GM12878 (cell line): ENCODE results near the gene RANBP1. TPM values are rescaled to one million over a fixed set of nuclear protein-coding genes. Genes with fewer than 3 reads are reported as not detected.

Experiments used
- EGR1 ChIP-seq, 2 experiments: IDR thresholded peaks; 1 replicate in 1 of 2; 2 replicates in 1 of 2; pipeline ENCODE4 v1.6.1; 2011 to 2012; ENCODE audit warnings: low read depth in 2 of 2, low read length in 2 of 2, borderline replicate concordance in 1 of 2, mild to moderate bottlenecking in 1 of 2, moderate library complexity in 1 of 2
- ETV6 ChIP-seq, 2 experiments: fragments of 450-650 bp in 1 of 2; IDR thresholded peaks in 1 of 2; conservative IDR thresholded peaks in 1 of 2; 2 replicates each; pipeline ENCODE4 v1.6.1; 2014; ENCODE audit warnings: antibody characterized with exemption in 1 of 2, borderline replicate concordance in 1 of 2, low read depth in 1 of 2, mild to moderate bottlenecking in 1 of 2, moderate library complexity in 1 of 2
- GATAD2B ChIP-seq: fragments of 450-650 bp; conservative IDR thresholded peaks from 2 replicates; pipeline ENCODE4 v1.6.1; 2017; ENCODE audit warnings: low read depth, mild to moderate bottlenecking, moderate library complexity
- NR2F1 ChIP-seq: fragments of 450-650 bp; conservative IDR thresholded peaks from 2 replicates; pipeline ENCODE4 v1.6.1; 2017; ENCODE audit warnings: mild to moderate bottlenecking
- RUNX3 ChIP-seq: IDR thresholded peaks from 2 replicates; pipeline ENCODE4 v1.6.1; 2012; ENCODE audit warnings: low read length, inconsistent platforms
- SP1 ChIP-seq: IDR thresholded peaks from one replicate; pipeline ENCODE4 v1.6.1; 2011; ENCODE audit warnings: low read depth, low read length
- TCF3 ChIP-seq: IDR thresholded peaks from 2 replicates; pipeline ENCODE4 v1.6.1; 2012; ENCODE audit warnings: low read depth, mild to moderate bottlenecking, low read length, borderline replicate concordance; ENCODE audit not compliant: insufficient read depth
- polyA plus RNA-seq, 11 experiments: library from polyadenylated mRNA; depleted of rRNA in 4 of 11; unstranded in 6 of 11; stranded (reverse) in 5 of 11; fragments of >200 nt; fragmentation: Nextera tagmentation in 4 of 11; fragmentation: Illumina TruSeq in 1 of 11; extraction: Ambion mirVana in 4 of 11; extraction: Trizol in 1 of 11; gene quantifications; 1 replicate in 1 of 11; 2 replicates in 10 of 11; pipeline versions ENCODE4 v1.2.1 to v1.2.3, GENCODE V29; 2011 to 2016; ENCODE audit warnings: inconsistent platforms in 2 of 11, missing spikeins in 2 of 11, low read depth in 1 of 11
- total RNA-seq, 4 experiments: library from RNA; depleted of rRNA in 3 of 4; stranded (reverse); fragments of >200 nt in 3 of 4; fragmentation: Illumina TruSeq in 1 of 4; extraction: Trizol in 1 of 4; gene quantifications; 2 replicates each; pipeline versions ENCODE4 v1.2.1 to v1.2.3, GENCODE V29; 2013 to 2021
- TF ChIP-seq, protein P1 (sequence below): IDR thresholded peaks from 2 replicates; pipeline ENCODE4 v1.6.1; 2011; ENCODE audit warnings: borderline replicate concordance, low read depth, mild to moderate bottlenecking, moderate library complexity, low read length; ENCODE audit not compliant: insufficient read depth, poor library complexity, severe bottlenecking
- TF ChIP-seq, protein P2 (sequence below), 3 experiments: IDR thresholded peaks in 2 of 3; conservative IDR thresholded peaks in 1 of 3; 2 replicates each; pipeline ENCODE4 v1.5.1; 2011; ENCODE audit warnings: low read depth in 3 of 3, low read length in 3 of 3, mild to moderate bottlenecking in 3 of 3, control low read depth in 2 of 3, moderate library complexity in 2 of 3, inconsistent platforms in 1 of 3, mixed read lengths in 1 of 3; ENCODE audit not compliant: control insufficient read depth in 2 of 3, insufficient read depth in 1 of 3; ENCODE audit errors: extremely low read depth in 1 of 3
- TF ChIP-seq, protein P3 (sequence below): fragments of 450-650 bp; IDR thresholded peaks from 2 replicates; pipeline ENCODE4 v1.6.1; 2017; ENCODE audit warnings: mild to moderate bottlenecking

Gene RANBP1
- total and polyA plus RNA-seq, 10 of the 15 experiments (the other 5 are each of a cell fraction or from before 2014, with no cell fraction given): 55.3 to 808 (median 394) TPM

DNA sequence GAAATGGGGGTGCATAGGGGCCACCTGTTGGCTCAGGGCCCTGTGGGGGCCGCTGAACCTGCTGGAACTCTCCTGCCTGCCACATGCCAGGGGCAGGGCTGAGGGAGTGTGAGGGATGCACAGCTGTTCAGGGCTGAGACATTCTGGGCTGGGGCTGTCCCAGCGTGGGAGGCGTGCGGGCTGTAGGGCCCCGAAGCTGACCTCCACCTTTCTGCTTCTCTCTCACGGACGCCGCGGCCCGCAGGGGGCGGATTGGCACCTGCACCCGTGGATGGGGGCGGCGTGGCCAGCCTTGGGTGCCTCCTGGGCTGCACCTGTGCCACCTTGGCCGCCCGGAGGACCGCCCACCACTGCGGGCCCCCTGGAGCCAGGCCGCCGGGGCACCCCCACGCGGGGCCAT lies 30.9 kb downstream of the RANBP1 start (continued):
- TF ChIP-seq, protein P1, sequence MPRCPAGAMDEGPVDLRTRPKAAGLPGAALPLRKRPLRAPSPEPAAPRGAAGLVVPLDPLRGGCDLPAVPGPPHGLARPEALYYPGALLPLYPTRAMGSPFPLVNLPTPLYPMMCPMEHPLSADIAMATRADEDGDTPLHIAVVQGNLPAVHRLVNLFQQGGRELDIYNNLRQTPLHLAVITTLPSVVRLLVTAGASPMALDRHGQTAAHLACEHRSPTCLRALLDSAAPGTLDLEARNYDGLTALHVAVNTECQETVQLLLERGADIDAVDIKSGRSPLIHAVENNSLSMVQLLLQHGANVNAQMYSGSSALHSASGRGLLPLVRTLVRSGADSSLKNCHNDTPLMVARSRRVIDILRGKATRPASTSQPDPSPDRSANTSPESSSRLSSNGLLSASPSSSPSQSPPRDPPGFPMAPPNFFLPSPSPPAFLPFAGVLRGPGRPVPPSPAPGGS: peak; percentile 28
- peak; percentile 85 for TF ChIP-seq GATAD2B
- no peak for TF ChIP-seq SP1
- TF ChIP-seq TCF3: peak; percentile 62; the same call in 1 of the 2 replicates
- TF ChIP-seq EGR1 (IDR thresholded peaks at IDR 0.05; ENCODE audit: borderline replicate concordance in 1 of 2, low read depth in 2 of 2, low read length in 2 of 2): peak in 1 of 2 experiments; percentile 76; a peak in 2 of 3 replicates
- TF ChIP-seq, protein P2, sequence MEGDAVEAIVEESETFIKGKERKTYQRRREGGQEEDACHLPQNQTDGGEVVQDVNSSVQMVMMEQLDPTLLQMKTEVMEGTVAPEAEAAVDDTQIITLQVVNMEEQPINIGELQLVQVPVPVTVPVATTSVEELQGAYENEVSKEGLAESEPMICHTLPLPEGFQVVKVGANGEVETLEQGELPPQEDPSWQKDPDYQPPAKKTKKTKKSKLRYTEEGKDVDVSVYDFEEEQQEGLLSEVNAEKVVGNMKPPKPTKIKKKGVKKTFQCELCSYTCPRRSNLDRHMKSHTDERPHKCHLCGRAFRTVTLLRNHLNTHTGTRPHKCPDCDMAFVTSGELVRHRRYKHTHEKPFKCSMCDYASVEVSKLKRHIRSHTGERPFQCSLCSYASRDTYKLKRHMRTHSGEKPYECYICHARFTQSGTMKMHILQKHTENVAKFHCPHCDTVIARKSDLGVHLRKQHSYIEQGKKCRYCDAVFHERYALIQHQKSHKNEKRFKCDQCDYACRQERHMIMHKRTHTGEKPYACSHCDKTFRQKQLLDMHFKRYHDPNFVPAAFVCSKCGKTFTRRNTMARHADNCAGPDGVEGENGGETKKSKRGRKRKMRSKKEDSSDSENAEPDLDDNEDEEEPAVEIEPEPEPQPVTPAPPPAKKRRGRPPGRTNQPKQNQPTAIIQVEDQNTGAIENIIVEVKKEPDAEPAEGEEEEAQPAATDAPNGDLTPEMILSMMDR (IDR thresholded peaks at IDR 0.05 in 2 of 3, conservative IDR thresholded peaks at IDR 0.05 in 1 of 3; ENCODE audit: control insufficient read depth in 2 of 3, extremely low read depth in 1 of 3, insufficient read depth in 1 of 3, low read depth in 3 of 3, low read length in 3 of 3): no peak
- no peak for TF ChIP-seq ETV6 (conservative IDR thresholded peaks at IDR 0.05 in 1 of 2, IDR thresholded peaks at IDR 0.05 in 1 of 2; ENCODE audit: borderline replicate concordance in 1 of 2, low read depth in 1 of 2)
- TF ChIP-seq RUNX3: peak; percentile 39
- peak; percentile 95 for TF ChIP-seq NR2F1
- TF ChIP-seq, protein P3, sequence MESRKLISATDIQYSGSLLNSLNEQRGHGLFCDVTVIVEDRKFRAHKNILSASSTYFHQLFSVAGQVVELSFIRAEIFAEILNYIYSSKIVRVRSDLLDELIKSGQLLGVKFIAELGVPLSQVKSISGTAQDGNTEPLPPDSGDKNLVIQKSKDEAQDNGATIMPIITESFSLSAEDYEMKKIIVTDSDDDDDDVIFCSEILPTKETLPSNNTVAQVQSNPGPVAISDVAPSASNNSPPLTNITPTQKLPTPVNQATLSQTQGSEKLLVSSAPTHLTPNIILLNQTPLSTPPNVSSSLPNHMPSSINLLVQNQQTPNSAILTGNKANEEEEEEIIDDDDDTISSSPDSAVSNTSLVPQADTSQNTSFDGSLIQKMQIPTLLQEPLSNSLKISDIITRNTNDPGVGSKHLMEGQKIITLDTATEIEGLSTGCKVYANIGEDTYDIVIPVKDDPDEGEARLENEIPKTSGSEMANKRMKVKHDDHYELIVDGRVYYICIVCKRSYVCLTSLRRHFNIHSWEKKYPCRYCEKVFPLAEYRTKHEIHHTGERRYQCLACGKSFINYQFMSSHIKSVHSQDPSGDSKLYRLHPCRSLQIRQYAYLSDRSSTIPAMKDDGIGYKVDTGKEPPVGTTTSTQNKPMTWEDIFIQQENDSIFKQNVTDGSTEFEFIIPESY: no peak
- TF ChIP-seq, all 136 proteins: peak for 13
